Smooth muscle cell (in vitro differentiated cells): Measurements from ENCODE around the gene CLEC5A. TPM values are rescaled to one million over a fixed set of nuclear protein-coding genes. Genes with fewer than 3 reads are reported as not detected.

ENCODE experiments used
- DNase-seq: peaks from one replicate; lab custom pipeline; 2025; ENCODE audit not compliant: unreplicated experiment; lab: John Stamatoyannopoulos, UW
- H2AFZ ChIP-seq: fragments of 200-600 bp; sonication (generic); 2 replicates; pipeline ENCODE4 v1.6.0; 2016; ENCODE audit warnings: antibody characterized with exemption, low read depth, mild to moderate bottlenecking
- H3F3A ChIP-seq: fragments of 200-600 bp; sonication (generic); 2 replicates; pipeline ENCODE4 v1.6.0; 2017; ENCODE audit warnings: antibody characterized with exemption, low read depth
- H3K27ac ChIP-seq: fragments of 200-600 bp; sonication (generic); 2 replicates; pipeline ENCODE4 v1.5.1; 2016; ENCODE audit warnings: low read depth, mild to moderate bottlenecking
- H3K27me3 ChIP-seq: fragments of 200-600 bp; sonication (generic); 2 replicates; pipeline ENCODE4 v1.6.1; 2016; ENCODE audit warnings: low read depth, mild to moderate bottlenecking
- H3K36me3 ChIP-seq: fragments of 200-600 bp; sonication (generic); 2 replicates; pipeline ENCODE4 v1.5.1; 2016; ENCODE audit warnings: low read depth
- H3K4me1 ChIP-seq: fragments of 200-600 bp; sonication (generic); 2 replicates; pipeline ENCODE4 v1.5.1; 2016; ENCODE audit warnings: low read depth
- H3K4me2 ChIP-seq: fragments of 200-600 bp; sonication (generic); 2 replicates; pipeline ENCODE4 v1.6.0; 2016; ENCODE audit warnings: mild to moderate bottlenecking
- H3K4me3 ChIP-seq: fragments of 200-600 bp; sonication (generic); 2 replicates; pipeline ENCODE4 v1.5.1; 2016; ENCODE audit warnings: mild to moderate bottlenecking
- H3K79me2 ChIP-seq: fragments of 200-600 bp; sonication (generic); 2 replicates; pipeline ENCODE4 v1.6.0; 2016; ENCODE audit warnings: low read depth, mild to moderate bottlenecking
- H3K9ac ChIP-seq: fragments of 200-600 bp; sonication (generic); 2 replicates; pipeline ENCODE4 v1.6.0; 2016; ENCODE audit warnings: low read depth
- H3K9me3 ChIP-seq: fragments of 200-600 bp; sonication (generic); replicated peaks from 2 replicates; pipeline ENCODE4 v1.5.1; 2016; ENCODE audit warnings: low read depth
- H4K20me1 ChIP-seq: fragments of 200-600 bp; sonication (generic); 2 replicates; pipeline ENCODE4 v1.6.0; 2016; ENCODE audit warnings: low read depth
- WGBS: methylation state at CpG from one replicate; pipeline ENCODE4 v1.1.7; 2016; ENCODE audit warnings: low lambda C conversion rate; 5-methylcytosine and 5-hydroxymethylcytosine counted together
- polyA plus RNA-seq: library from polyadenylated mRNA; unstranded; fragments of >200 nt; fragmentation: Nextera tagmentation; extraction: Ambion mirVana; gene quantifications from 2 replicates; pipeline ENCODE4 v1.2.1, GENCODE V29; 2016
- total RNA-seq: library from RNA; depleted of rRNA; stranded (reverse); fragments of >200 nt; gene quantifications from 2 replicates; pipeline ENCODE4 v1.2.3, GENCODE V29; 2014
- TF ChIP-seq, protein P1 (sequence below): fragments of 200-600 bp; sonication (generic); IDR thresholded peaks from 2 replicates; pipeline ENCODE4 v1.5.1; 2017; ENCODE audit warnings: borderline replicate concordance, mild to moderate bottlenecking, antibody characterized with exemption; ENCODE audit not compliant: insufficient read depth, poor library complexity, severe bottlenecking

CLEC5A gene
- not detected in 2 replicates for total RNA-seq
- not detected in 2 replicates for polyA plus RNA-seq

GRCh38 chr7:141946796-141947195 lies at the start of gene CLEC5A:
Gene CLEC5A (minus strand): TSS chr7:141946974. CDS start chr7:141946292, 682 bp downstream.
- no peak for DNase-seq
- Histone ChIP-seq H3K4me2 (no peak within 1 kb of the TSS), H3K27me3 (no peaks in the 10 kb centered on the region), H3K9me3 (no peaks in the 10 kb centered on the region), H3K36me3 (no peaks in the 10 kb centered on the region), H4K20me1 (no peaks in the 10 kb centered on the region), H3F3A (no peaks in the 10 kb centered on the region), H3K4me1 (no peaks in the 10 kb centered on the region), H2AFZ (no peak within 1 kb of the TSS), H3K27ac (no peak within 1 kb of the TSS), H3K9ac (no peak within 1 kb of the TSS), H3K4me3 (no peak within 1 kb of the TSS), H3K79me2 (no peaks in the 10 kb centered on the region)
- WGBS, result 87% methylated on average over 3 of the region's 3 CpGs
- TF ChIP-seq, protein P1, sequence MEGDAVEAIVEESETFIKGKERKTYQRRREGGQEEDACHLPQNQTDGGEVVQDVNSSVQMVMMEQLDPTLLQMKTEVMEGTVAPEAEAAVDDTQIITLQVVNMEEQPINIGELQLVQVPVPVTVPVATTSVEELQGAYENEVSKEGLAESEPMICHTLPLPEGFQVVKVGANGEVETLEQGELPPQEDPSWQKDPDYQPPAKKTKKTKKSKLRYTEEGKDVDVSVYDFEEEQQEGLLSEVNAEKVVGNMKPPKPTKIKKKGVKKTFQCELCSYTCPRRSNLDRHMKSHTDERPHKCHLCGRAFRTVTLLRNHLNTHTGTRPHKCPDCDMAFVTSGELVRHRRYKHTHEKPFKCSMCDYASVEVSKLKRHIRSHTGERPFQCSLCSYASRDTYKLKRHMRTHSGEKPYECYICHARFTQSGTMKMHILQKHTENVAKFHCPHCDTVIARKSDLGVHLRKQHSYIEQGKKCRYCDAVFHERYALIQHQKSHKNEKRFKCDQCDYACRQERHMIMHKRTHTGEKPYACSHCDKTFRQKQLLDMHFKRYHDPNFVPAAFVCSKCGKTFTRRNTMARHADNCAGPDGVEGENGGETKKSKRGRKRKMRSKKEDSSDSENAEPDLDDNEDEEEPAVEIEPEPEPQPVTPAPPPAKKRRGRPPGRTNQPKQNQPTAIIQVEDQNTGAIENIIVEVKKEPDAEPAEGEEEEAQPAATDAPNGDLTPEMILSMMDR, result no peak

DNA sequence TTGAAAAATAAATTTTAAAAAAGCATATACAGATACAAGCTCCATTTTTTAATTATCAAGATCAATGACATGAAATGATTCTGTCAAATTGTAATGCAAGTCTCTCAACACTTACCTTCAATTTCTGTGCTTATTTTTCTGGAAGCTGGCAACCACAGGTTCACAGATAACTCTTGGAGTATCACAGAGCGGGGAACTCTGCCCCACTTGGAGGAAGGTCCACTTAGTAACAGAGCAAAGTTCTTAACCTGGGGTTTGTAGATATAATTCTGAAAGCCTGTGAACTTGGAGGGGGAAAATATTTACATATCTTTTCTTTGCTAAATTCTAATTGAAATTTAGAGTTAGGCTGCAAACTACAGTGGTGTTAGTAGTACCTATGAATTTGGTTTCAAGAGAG lies 46.6 kb upstream of the CLEC5A start:
- Histone ChIP-seq H4K20me1 (no peaks in the 10 kb centered on the region), H3K9ac (no peak overlapping the region), H3K36me3 (no peaks in the 10 kb centered on the region), H3K27me3 (no peaks in the 10 kb centered on the region), H3K9me3 (no peaks in the 10 kb centered on the region), H2AFZ (no peak overlapping the region), H3K4me2 (no peak overlapping the region), H3K27ac (no peak overlapping the region), H3K4me3 (no peak overlapping the region), H3K4me1 (no peaks in the 10 kb centered on the region), H3F3A (no peaks in the 10 kb centered on the region), H3K79me2 (no peaks in the 10 kb centered on the region)
- DNase-seq, result no peak
- 93% methylated on average over 1 of the region's 1 CpG for WGBS
- TF ChIP-seq, protein P1, result no peak

DNA sequence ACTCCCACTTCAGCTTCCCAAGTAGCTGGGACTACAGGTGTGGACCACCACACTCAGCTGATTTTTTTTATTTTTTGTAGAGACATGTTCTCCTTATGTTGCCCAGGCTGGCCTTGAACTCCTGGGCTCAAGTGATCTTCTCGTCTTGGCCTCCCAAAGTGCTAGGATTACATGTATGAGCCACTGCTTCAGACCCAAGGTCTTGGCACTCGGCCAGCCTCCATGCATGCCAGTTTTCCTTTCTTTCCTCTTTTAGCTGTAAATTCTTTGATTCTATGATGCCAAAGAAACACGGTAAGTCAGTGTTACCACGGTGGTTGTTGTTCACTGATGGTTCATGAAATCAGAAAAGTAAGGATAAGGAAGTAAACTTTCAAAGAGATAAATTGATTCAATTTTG lies 45.9 kb upstream of the CLEC5A start:
- H3K9ac ChIP-seq, result no peak overlapping the region
- H3K79me2 ChIP-seq, result no peaks in the 10 kb centered on the region
- H2AFZ ChIP-seq, result no peak overlapping the region
- no peaks in the 10 kb centered on the region for H3K4me1 ChIP-seq
- no peak for DNase-seq
- no peaks in the 10 kb centered on the region for H3K27me3 ChIP-seq
- no peak overlapping the region for H3K27ac ChIP-seq
- 92% methylated on average over 4 of the region's 4 CpGs for WGBS
- H3K4me3 ChIP-seq, result no peak overlapping the region
- H3F3A ChIP-seq, result no peaks in the 10 kb centered on the region
- no peaks in the 10 kb centered on the region for H3K36me3 ChIP-seq
- no peak overlapping the region for H3K4me2 ChIP-seq
- H4K20me1 ChIP-seq, result no peaks in the 10 kb centered on the region
- no peaks in the 10 kb centered on the region for H3K9me3 ChIP-seq
- TF ChIP-seq, protein P1, result no peak

GRCh38 chr7:141992156-141992555 lies 45.4 kb upstream of the CLEC5A start:
- no peak overlapping the region for H3K4me3 ChIP-seq
- H3K36me3 ChIP-seq, result no peaks in the 10 kb centered on the region
- H3F3A ChIP-seq, result no peaks in the 10 kb centered on the region
- no peak for DNase-seq
- H3K79me2 ChIP-seq, result no peaks in the 10 kb centered on the region
- no peak overlapping the region for H3K4me2 ChIP-seq
- H3K27me3 ChIP-seq, result no peaks in the 10 kb centered on the region
- TF ChIP-seq, protein P1, result no peak
- H4K20me1 ChIP-seq, result no peaks in the 10 kb centered on the region
- WGBS, result 67% methylated on average over 2 of the region's 2 CpGs
- H3K9me3 ChIP-seq, result no peaks in the 10 kb centered on the region
- no peak overlapping the region for H3K9ac ChIP-seq
- H2AFZ ChIP-seq, result no peak overlapping the region
- no peaks in the 10 kb centered on the region for H3K4me1 ChIP-seq
- no peak overlapping the region for H3K27ac ChIP-seq
